NCI-H128 (cell line): Measurements from ENCODE around the gene TPCN1.

ENCODE experiments used
- DNase-seq: peaks from one replicate; lab custom pipeline; 2025; ENCODE audit not compliant: unreplicated experiment; lab: John Stamatoyannopoulos, UW

Gene TPCN1

DNA sequence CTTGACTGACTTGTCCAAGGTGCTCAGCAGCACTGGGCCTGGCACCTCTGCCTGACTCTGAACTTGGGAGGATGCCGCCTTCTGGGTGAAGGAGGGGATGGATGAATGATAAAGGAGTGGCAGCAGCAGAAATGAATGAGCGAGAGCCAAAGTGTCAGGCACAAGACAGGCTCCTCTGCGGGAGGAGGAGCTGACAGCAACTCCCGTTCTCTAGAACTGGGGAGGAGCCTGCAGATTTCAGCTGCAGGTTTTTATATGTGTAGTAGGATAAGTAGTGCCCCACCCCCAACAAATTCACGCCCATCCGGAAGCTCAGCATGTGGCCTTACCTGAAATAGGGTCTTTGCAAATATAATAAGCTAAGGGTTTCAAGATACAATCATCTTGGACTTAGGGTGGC is 80.5 kb downstream of the TPCN1 start:
- no peak for DNase-seq

DNA sequence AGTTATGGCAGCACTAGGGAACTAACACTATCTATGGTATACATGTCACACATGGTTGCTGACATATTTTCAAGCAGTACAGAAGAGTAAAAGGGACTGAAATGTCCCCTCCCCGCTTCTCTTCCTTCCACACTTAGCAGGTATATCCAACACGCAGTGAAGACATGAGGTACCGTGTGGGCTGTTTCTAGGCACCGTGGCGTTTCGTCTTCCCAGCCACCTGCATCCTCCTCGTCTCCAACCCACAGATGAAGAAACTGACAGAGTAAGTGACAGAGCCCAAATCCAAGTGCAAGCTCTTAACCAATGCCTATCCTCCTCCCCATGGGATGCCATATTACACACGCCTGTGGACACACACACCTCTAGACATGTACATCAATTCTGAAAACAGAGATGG is 81.2 kb downstream of the TPCN1 start:
- DNase-seq = no peak

- DNase-seq = no peak
These were observed 81.8 kb downstream of the TPCN1 start for GRCh38 chr12:113302886-113303640.

DNA sequence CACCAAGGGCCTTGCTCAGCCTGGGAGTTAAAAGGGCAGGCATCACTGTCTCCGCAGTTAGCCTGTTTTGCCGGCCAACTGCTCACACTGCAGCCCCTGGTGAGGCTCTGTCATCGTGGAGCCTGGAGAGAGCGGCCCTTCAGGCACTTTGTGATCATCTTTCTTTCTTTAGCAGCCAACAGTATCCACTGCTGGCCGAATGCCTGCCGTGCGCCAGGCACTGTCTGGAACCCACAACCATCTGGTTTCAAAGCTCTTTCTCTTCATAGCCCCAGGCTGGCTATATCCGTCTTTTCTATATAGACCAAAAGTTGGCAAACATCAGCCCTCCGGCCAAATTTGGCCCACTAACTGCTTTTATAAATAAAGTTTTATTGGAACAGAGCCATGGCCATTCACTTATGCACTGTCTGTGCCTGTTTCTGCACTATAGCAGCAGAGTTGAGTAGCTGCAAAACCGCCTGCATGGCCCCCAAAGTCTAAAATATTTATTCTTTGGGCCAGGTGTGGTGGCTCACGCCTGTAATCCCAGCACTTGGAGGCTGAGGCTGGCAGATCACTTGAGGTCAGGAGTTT is 84.1 kb downstream of the TPCN1 start:
- no peak for DNase-seq

DNA sequence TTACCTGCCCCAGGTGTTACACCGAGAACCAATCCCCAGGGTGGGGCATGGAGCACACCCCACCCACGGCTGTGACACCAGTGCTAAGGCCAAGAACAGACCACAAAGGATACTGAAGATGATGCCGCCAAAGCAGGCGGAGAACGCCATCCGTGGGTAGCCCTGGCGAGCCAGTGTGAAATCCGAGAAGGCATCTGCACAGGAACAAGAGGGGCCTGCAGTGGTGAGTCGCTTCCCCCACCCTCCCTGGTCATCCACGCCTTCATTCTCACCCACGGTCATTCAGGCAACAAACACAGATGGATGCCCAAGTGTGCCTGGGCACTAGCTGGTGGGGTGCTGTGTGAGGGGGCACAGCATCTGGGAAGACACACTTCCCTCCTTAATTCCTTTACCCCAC is 85.1 kb downstream of the TPCN1 start:
- DNase-seq = no peak

GRCh38 chr12:113310489-113310888 is 89.2 kb downstream of the TPCN1 start:
- DNase-seq = no peak

- no peak for DNase-seq
These were observed 92.9 kb downstream of the TPCN1 start for GRCh38 chr12:113314121-113314529.

DNA sequence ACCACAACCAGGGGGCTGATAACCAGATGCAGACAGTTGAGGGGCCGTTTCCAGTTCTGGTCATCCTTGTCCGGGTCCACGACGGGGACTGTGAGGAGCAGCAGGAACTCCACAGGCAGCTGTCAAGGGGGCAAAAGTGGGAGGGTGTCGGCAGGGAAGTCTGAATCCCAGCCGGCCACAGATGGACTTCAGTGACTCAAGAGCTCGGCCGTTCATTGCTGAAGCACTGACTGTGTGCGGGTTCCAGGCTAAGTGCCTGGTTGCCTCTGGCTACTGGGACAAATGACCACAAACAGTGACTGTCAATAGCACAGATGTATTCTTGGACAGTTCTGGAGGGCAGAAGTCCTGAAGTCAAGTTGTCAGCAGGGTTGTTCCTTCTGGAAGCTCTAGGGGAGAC is 94.1 kb downstream of the TPCN1 start:
- DNase-seq = no peak

- no peak for DNase-seq
These were observed 94.9 kb downstream of the TPCN1 start for GRCh38 chr12:113316155-113316554.

GRCh38 chr12:113317122-113317521 is 95.9 kb downstream of the TPCN1 start:
- DNase-seq = no peak

DNA sequence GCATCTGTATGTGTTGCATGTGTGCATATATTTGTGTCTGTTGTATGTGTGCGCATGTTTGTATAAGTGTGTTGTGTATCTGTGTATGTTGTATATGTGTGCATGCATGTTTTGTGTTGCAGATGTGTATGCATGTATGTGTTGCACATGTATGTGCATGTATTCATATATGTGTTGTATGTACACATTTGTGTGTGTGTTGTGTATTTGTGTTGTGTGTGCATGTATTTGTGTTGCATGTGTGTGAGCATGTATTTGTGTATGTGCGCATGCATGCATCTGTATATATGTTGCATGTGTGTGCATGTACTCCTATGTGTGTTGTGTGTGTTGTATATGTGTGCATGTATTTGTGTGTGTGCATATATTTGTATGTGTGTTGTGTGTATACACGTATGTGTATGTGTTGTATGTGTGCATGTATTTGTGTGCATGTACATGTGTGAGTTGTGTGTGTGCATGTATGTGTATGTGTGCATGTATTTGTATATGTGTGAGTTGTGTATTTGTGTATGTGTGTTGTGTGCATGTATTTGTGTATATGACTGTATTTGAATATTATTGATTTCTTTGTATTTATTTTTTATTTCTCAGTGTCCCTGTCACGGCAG is 96.9 kb downstream of the TPCN1 start:
- no peak for DNase-seq

GRCh38 chr12:113318900-113319628 is 97.8 kb downstream of the TPCN1 start:
- DNase-seq = no peak

DNA sequence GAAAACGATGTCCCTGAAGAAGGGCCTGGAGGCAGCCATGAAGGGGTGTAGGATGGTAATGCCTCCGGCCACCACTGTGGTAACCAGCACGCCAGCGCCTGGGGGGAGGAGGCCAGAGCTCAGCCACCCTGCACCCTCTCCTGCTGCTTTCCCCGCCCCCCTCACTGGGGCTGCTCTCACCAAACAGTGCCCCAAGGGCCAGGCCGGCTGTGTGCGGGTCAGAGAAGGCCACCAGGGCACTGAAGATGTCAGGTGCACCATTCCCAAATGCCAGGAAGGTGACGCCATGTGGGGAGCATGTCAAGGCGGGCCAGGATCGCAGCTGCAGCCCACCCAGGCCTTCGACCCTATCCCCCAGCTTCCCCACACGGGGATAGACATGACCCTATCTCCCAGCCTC is 99.1 kb downstream of the TPCN1 start:
- no peak for DNase-seq

DNA sequence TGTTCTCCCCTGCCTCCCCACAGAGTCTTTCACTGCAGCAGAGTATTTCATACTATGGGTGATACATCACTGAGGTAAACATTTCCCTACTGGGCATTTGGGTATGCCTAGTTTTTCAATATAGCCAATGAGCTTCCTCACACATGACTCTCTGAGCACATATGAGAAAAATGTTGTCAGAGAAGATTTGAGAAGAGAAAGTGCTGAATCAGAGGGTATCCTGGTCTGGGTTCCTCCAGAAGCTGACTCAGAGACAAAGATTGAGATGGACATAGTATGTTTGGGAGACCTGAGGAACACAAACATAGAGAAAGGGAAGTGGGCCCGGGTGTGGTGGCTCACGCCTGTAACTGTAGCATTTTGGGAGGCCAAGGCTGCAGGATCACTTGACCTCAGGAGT is 101.1 kb downstream of the TPCN1 start:
- DNase-seq = no peak

DNA sequence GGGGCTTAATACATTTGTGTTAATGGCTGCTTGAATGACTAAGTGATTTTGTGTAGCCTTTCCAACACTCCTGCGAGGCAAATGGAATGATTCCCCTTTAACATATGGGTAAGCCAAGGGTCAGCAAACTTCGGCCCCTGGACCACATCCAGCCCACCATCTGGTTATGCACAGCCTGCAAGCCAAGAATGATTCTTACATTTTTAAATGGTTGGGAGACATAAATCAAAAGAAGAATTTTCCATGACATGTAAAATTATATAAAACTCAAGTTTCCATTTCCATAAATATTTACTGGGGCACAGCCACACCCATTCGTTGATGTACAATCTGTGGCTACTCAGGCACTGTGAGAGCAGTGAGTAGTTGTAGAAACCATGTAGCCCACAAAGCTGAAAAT is 104.7 kb downstream of the TPCN1 start:
- DNase-seq = no peak

DNA sequence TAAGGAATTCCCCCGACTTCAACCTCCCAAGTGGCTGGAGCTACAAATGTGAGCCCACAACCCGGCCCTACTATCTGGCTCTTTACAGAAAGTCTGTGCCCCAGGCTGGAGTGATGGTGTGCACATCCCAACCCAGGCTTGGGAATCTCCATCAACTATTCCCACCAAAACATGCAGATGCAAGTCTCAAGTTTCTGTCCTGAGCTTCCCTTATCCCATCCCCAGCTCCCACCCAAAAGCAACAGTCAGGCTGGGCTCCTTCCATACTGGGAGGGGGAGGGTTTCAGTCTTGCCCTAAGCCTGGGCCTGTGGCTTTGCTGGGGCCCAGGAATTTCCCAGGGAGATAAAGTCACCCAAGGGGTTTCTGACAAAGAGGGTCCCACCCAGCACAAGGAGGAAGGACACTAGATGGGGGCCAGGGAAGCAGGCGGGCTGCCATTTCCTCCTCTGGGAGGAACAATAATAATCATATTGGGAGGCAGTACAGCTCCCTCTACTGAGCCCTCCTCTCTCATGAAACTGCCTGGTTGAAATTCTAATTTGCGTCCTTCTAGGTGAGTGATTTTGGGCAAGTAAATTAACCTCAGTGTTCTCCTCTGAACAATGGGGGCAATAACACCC is 105.6 kb downstream of the TPCN1 start:
- no peak for DNase-seq

DNA sequence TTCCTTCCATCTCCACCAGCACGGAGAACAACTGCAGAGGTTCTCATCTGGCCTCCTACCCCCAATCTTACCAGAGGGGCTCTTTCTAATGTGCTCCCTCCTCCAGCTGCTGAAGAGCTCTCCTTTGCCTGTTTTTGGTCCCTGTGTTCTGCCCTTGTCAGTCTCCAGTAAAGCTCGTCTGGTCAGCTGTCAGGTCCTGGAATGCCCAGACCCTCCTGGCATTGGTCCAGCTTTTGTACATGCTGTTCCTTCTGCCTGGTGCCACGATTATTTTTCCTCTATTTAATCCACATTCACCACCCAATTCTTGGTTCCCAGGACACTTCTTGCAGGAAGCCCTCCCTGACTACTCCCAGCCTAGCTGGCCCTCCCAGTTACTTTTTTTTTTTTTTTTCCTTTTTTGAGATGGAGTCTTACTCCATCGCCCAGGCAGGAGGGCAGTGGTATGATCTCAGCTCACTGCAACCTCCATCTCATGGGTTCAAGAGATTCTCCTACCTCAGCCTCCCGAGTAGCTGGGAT is 107.2 kb downstream of the TPCN1 start:
- no peak for DNase-seq

- no peak for DNase-seq
These were observed 107.9 kb downstream of the TPCN1 start for GRCh38 chr12:113329022-113329790.

DNA sequence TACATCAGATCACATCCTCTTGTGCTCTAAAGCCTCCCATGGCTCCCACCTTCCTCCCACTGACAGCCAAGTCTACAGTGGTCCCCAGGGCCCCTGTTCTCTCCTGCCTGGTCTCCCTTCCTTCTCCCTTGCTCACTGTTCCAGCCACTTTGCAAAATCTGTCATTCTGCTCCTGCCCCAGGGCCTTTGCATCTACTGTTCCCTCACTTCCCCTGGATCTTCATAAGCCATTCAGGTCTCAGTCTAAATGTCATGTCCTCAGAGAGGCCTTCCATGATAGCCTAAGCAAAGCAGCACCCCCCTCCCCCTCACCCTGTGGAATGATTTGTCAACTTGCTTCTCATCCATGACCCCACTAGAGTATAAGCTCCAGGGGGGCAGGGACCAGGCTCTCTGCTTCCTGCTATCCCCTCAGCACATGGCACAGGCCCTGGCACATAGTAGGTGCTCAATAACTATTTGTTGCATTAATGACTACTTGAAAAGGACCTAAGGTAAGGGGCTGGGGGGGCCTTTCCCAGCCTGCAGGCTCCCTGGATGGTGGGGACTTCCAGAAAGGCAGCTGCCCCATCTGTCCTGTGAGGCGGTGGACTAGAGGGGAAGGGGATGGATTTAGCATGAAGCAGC is 108.6 kb downstream of the TPCN1 start:
- DNase-seq = no peak

DNA sequence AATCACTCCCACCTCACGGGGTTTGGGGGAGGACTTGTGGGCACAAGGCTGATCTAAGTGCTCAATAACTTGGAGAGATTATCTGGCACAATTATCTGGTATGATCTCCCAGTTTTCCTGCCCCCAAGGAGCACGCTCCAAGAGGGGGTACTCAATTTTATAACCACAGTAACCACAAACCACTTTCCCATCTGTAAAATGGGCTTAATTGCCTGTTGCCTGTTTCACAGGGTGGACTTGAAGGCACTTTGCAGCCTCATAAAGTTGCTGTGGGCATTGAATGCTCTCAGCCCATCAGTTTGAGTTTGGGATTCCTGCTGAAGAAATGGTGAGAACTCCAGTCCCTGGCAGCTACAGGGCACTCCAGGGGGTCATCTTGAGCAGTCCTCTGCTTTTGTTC is 109.2 kb downstream of the TPCN1 start:
- DNase-seq = no peak
